HG02885 (cell line): ENCODE measurements around the gene RLN3.

ENCODE experiments used
- ATAC-seq: cut with Tn5 transposase; IDR thresholded peaks from one replicate; pipeline ENCODE4 v1.9.1; 2021; ENCODE audit warnings: mild to moderate bottlenecking; ENCODE audit not compliant: unreplicated experiment, poor library complexity

RLN3 gene

DNA sequence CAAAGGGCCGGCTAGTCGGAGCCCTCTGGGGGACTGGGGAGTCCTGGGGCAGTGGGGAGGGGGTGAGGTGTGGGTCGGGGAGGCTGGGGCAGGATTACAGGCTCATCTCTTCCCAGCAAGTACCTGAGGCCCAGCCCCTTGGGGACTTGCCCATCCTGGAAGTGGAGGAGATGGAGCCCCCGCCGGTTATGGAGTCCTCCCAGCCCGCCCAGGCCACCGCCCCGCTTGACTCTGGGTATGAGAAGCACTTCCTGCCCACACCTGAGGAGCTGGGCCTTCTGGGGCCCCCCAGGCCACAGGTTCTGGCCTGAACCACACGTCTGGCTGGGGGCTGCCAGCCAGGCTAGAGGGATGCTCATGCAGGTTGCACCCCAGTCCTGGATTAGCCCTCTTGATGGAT, 24.0 kb downstream of the RLN3 start:
- ATAC-seq = no peak

DNA sequence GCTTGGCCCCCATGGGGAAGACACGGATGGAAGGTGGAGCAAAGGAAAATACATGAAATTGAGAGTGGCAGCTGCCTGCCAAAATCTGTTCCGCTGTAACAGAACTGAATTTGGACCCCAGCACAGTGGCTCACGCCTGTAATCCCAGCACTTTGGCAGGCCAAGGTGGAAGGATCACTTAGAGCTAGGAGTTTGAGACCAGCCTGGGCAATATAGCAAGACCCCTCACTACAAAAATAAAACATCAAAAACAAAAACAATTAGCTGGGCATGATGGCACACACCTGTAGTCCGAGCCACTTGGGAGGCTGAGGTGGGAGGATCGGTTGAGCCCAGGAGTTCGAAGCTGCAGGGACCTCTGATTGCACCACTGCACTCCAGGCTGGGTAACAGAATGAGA, 24.5 kb downstream of the RLN3 start:
- ATAC-seq = no peak

DNA sequence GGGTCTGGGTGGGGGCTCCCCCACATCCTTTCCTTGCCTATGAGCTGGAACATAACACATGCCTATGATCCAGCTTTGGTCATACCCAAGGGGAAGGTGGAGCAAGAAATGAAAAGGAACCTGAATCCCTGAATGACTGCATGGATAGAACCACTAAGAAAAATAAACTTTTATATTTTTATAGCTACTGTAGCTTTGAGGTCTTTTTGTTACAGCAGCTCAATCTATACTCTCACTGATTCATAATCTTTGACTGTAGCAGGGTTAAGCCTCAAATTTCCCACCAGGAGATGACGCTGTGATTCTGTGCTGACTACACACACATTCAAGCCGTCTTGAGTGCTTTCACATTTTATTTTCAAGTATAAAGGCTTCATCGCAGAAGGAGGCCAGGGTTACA, 25.1 kb downstream of the RLN3 start:
- ATAC-seq = no peak

GRCh38 chr19:14053500-14053899, 25.6 kb downstream of the RLN3 start:
- ATAC-seq = no peak

DNA sequence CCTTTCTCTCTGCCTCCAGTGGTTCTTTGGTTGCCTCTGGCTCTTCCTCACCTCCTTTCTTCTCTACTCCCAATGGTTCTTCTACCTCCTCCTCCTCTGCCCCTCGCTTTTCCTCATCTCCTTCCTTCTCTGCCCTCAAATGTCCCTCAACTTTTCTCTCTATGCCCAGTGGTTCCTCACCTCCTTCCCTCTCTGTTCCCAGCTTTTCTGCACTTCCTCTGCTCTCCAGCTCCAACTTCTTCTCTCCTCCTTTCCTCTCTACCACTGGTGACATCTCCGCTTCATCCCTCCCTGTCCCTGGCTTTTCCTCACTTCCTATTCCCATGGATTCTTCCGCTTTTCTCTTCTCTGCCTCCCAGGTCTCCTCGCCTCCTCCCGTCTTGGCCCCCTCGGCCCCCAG, 26.2 kb downstream of the RLN3 start:
- no peak for ATAC-seq

DNA sequence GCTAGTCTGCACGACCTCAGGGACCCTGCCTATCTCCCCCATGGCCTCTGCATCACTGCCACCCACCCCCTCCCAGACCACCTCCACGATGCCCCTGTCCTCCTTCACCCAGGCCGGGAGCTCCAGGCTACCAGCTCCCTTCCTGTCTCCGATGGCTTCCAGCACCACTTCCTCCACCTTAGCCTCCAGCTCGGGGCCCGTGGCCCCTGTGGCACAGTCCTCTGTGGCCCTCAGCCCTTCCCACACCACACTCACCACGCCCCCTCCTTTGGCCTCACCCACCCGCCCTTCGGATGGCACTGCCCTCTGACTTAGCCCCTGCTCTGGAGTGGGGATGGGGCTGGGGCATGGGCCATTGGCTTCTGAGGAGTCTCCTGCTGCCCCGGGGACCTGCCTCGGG, 26.8 kb downstream of the RLN3 start:
- no peak for ATAC-seq

DNA sequence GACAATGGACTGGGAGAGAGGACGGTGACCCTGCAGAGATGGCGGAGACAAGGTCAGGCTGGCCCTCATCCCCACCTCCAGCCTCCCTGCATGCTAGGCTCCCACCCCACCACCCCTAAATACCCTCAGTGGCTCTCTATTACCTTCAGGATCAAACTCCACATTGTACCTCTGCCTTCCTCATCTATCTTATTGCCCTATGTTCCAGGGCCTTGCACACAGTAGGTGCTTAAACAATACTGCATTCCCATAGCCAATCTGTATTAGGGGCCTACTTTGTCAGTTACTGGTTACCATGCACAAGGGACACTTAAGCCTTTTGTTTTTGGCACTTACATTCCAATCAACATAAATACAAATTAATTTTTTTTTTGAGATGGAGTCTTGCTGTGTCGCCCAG, 27.4 kb downstream of the RLN3 start:
- no peak for ATAC-seq

GRCh38 chr19:14056069-14056666, 28.2 kb downstream of the RLN3 start:
- ATAC-seq = no peak

- no peak for ATAC-seq
Observed at GRCh38 chr19:14056741-14057356, 28.9 kb downstream of the RLN3 start.

GRCh38 chr19:14058182-14059092, 30.5 kb downstream of the RLN3 start:
- ATAC-seq = no peak

DNA sequence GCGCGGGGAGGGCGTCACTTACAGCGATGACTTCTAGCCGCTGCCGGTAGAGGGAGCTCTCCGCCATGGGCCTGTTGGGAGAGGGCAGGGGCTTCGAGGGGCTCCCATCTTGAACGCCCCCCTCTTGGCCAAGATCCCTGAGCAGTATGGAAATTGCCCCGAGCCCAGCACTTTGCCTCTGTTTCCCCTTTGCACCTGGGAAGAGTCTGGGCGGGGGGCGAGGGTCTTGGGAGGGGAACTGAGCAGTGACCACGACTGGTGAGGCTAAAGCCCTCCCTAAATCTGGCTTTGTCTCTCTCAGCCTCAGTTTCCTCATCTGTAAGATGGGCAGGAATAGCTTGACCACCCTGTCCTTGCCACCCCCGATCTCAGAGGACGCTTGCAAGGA, 31.1 kb downstream of the RLN3 start:
- ATAC-seq = no peak

DNA sequence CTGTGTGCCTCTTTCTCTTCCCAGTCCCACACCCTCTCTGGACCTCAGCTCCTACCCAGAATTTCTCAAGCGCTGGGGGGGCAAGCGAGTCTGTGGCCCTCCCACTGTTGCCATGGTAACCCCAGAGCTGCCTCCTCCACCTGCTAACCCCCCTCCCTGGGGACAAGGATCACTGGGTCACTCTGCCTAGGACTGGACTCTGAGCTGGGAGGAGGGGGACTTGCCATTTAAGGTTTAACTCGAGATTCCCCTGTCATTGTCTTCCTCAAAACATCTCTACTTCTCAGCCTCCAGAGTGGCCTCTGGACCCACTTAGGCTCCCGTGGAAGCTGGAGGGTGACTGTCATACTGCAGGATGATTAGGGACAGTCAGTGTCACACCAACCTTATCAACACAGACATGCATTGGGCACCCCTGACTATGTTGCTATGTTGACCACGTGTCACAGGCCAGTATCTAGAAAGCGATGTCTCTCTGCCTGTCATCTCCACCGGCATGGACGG, 31.8 kb downstream of the RLN3 start:
- ATAC-seq = no peak

- no peak for ATAC-seq
Observed at GRCh38 chr19:14061081-14061749, 33.3 kb downstream of the RLN3 start.

- ATAC-seq = no peak
Observed at GRCh38 chr19:14061751-14062557, 34.0 kb downstream of the RLN3 start, which contains the start of gene PALM3. Gene PALM3 (minus strand): TSS chr19:14062076. CDS start chr19:14061980, 96 bp downstream.

- no peak for ATAC-seq
Observed at GRCh38 chr19:14062558-14062855, 34.6 kb downstream of the RLN3 start.

GRCh38 chr19:14063105-14063504, 35.2 kb downstream of the RLN3 start:
- ATAC-seq = no peak

- no peak for ATAC-seq
Observed at GRCh38 chr19:14066134-14066533, 38.2 kb downstream of the RLN3 start.

GRCh38 chr19:14070268-14071050, 42.5 kb downstream of the RLN3 start:
- no peak for ATAC-seq

GRCh38 chr19:14072535-14073260, 44.8 kb downstream of the RLN3 start, which contains the start of gene MISP3:
Gene MISP3 (plus strand): TSS chr19:14072786. CDS start chr19:14073310, 524 bp downstream.
- peak; percentile 13 for ATAC-seq
